ENCODE results near the gene HPN.

HPN gene

GRCh38 chr19:35048911-35049411 is 7.4 kb downstream of the HPN start (continued):
- TF ChIP-seq TSHZ1 (tag by site-specific recombination; IDR thresholded peaks at IDR 0.05; ENCODE audit: borderline replicate concordance) = no peak
- TF ChIP-seq ZNF629 (tag by site-specific recombination; IDR thresholded peaks at IDR 0.05) = no peak
- TF ChIP-seq ZNF211 (tag by site-specific recombination; IDR thresholded peaks at IDR 0.05; ENCODE audit: low read depth) = no peak
- TF ChIP-seq FEZF1 (tag by site-specific recombination; IDR thresholded peaks at IDR 0.05) = no peak
- TF ChIP-seq ZNF513 (tag by site-specific recombination; IDR thresholded peaks at IDR 0.05) = no peak
- TF ChIP-seq ZNF677 (tag by site-specific recombination; IDR thresholded peaks at IDR 0.05) = no peak
- TF ChIP-seq ZNF324 (tag by site-specific recombination; IDR thresholded peaks at IDR 0.05) = no peak
- no peak for TF ChIP-seq ZNF571 (tag by site-specific recombination; IDR thresholded peaks at IDR 0.05)
- TF ChIP-seq ELK4 (IDR thresholded peaks at IDR 0.05; ENCODE audit: borderline replicate concordance, low read depth, low read length) = no peak
- TF ChIP-seq OSR2 (tag by site-specific recombination; IDR thresholded peaks at IDR 0.05) = no peak
- no peak for TF ChIP-seq ZNF621 (tag by site-specific recombination; IDR thresholded peaks at IDR 0.05)
- TF ChIP-seq ZNF701 (tag by site-specific recombination; IDR thresholded peaks at IDR 0.05) = no peak
- TF ChIP-seq SALL2 (tag by site-specific recombination; IDR thresholded peaks at IDR 0.05; ENCODE audit: borderline replicate concordance) = no peak
- TF ChIP-seq ZNF121 (tag by site-specific recombination; IDR thresholded peaks at IDR 0.05) = no peak
- TF ChIP-seq ZSCAN30 (tag by site-specific recombination; IDR thresholded peaks at IDR 0.05) = no peak
- 0 out of 2 replicates have a peak, but pooled peaks have one; percentile 10 for TF ChIP-seq ZBTB48 (tag by site-specific recombination; IDR thresholded peaks at IDR 0.05)
- TF ChIP-seq ZNF776 (tag by site-specific recombination; IDR thresholded peaks at IDR 0.05; ENCODE audit: borderline replicate concordance) = no peak
- no peak for TF ChIP-seq ZNF18 (tag by site-specific recombination; IDR thresholded peaks at IDR 0.05)
- no peak for TF ChIP-seq ZNF416 (tag by site-specific recombination; IDR thresholded peaks at IDR 0.05)
- TF ChIP-seq HOXC10 (CRISPR knock-in tag; IDR thresholded peaks at IDR 0.05) = no peak
- TF ChIP-seq KLF7 (tag by site-specific recombination; IDR thresholded peaks at IDR 0.05; ENCODE audit: borderline replicate concordance) = no peak
- no peak for TF ChIP-seq ZNF391 (tag by site-specific recombination; IDR thresholded peaks at IDR 0.05; ENCODE audit: borderline replicate concordance, low read depth)
- TF ChIP-seq INSM2 (tag by site-specific recombination; IDR thresholded peaks at IDR 0.05) = no peak
- TF ChIP-seq ZNF449 (tag by site-specific recombination; IDR thresholded peaks at IDR 0.05) = no peak
- TF ChIP-seq REST (tag by site-specific recombination; IDR thresholded peaks at IDR 0.05) = no peak
- no peak for TF ChIP-seq MYNN (tag by site-specific recombination; IDR thresholded peaks at IDR 0.05; ENCODE audit: borderline replicate concordance)
